ENCODE results near the gene SEPTIN5.

Gene SEPTIN5

GRCh38 chr22:19732403-19733113 lies 18.3 kb downstream of the SEPTIN5 start:
- DNase-seq (ENCODE audit: low read depth in 3 of 3, low spot score in 1 of 3): no peak

DNA sequence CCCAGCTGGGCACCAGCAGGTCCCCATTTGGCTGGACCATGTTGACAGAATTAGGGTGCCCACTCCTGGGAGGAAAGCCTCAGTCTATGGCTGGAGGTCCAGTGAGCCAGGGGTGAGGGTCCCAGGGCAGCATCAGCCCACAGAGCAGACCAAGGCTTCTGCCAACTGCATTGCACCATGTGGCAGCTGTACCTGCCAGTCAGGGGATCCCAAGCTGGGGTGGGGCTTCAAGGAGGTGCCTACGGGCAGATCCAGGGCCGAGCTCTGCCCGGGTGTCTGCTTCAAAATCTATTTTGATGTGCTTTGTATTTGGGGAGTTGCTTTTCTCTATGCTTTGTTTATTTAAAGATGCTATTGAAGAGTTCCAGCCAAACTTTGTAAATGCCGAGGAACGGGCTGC lies 19.5 kb downstream of the SEPTIN5 start:
- DNase-seq (ENCODE audit: low read depth in 3 of 3, low spot score in 1 of 3): no peak

- DNase-seq (ENCODE audit: low read depth in 3 of 3, low spot score in 1 of 3): no peak
Measured at GRCh38 chr22:19734163-19734562, 19.9 kb downstream of the SEPTIN5 start.

DNA sequence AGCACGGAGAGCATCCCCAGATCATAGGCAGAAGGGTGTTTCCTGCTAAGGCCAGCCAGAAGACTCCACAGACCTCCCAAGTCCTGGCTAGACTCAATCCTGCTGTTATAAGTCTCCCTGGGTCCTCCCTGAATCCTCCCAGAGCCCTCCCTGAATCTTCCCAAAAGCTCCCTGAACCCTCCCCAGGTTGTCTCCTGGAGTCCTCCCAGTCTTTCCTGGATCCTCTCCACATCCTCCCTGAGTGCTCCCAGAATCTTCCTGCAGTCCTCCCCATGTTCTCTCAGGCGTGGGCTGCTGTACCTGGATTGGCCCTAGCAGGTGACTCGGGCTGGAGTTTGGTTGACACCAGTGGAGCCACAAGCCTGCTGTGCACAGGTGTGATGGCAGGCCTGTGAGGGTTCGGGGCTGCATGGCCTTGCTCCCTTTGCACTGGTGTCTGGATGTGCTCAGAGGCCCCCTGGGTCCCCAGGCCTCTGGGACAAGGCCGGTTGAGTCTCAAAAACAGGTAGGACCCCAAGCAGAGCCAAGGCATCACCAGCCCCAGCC lies 20.6 kb downstream of the SEPTIN5 start:
- DNase-seq (ENCODE audit: low read depth in 3 of 3, low spot score in 1 of 3): no peak

GRCh38 chr22:19735665-19736510 lies 21.6 kb downstream of the SEPTIN5 start:
- no peak for DNase-seq (ENCODE audit: low read depth in 3 of 3, low spot score in 1 of 3)

- no peak for DNase-seq (ENCODE audit: low read depth in 3 of 3, low spot score in 1 of 3)
Measured at GRCh38 chr22:19737846-19738663, 23.8 kb downstream of the SEPTIN5 start.

- DNase-seq (ENCODE audit: low read depth in 3 of 3, low spot score in 1 of 3): no peak
Measured at GRCh38 chr22:19738664-19739447, 24.6 kb downstream of the SEPTIN5 start.

DNA sequence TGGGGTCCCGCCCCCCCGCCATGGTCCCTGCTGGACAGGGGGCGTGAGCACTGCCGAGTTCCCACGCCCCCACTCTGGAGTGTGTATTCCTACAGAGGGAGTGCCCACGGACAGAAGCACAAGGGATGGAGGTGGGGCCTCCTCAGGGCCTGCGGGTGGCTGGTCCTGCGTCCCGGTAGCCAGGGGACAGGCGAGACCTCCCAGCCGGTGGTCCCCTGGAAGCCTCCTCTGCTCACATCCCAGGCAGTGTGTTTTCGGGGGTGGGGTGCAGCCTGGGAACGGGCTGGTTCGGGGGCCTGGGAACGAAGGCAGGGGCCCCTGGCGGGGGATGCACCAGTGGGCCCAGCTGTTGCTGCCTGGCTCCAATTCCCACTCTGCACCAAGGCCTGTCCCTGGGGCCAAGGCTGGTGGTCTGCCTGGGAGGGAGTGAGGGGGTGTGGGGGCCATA lies 25.2 kb downstream of the SEPTIN5 start:
- no peak for DNase-seq (ENCODE audit: low read depth in 3 of 3, low spot score in 1 of 3)

DNA sequence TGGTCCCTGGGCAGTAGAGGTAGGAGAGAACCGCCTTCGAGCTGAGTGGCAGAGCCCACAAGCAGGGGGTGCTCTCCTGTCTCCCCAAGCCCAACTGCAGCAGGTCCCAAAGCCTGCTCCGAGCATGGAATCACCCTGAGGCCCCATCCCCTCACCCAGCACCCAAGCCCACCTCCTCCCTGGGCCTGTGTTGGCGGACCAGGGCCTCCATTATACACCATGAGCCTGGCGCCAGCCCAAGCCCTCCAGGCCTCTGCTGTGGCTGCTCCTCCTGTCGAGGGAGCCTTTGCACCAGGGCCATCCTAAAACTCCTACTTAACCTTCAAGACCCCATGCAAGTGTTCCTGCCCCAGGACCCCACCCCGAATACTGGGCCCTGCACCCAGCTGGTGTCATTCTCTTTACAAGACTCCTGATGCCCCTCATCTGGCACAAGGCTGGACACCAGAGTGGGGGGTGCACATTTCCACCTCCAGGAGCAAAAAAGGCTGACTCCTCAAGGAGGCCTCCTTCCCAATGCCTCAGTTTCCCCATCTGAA lies 25.7 kb downstream of the SEPTIN5 start:
- DNase-seq (ENCODE audit: low read depth in 3 of 3, low spot score in 1 of 3): no peak

DNA sequence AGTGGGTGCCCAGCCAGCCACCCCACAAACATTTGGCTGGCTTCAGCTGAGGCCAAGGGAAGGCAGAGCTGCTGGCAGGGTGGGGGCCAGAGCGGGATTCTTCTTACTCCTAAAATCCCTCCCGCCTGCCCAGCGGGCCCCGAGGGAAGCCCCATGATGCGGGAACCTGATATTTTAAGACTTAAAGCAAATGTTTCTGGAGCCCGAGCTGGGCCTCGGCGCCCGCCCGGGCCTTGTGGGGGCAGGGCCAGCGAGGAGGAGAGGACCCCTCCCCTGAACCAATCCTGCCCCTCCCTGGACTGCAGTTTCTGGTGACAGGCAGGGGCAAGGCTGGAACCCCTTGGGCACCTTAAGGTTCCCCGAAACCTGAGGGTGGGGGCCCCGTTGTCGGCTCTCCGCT lies 26.3 kb downstream of the SEPTIN5 start:
- no peak for DNase-seq (ENCODE audit: low read depth in 3 of 3, low spot score in 1 of 3)

DNA sequence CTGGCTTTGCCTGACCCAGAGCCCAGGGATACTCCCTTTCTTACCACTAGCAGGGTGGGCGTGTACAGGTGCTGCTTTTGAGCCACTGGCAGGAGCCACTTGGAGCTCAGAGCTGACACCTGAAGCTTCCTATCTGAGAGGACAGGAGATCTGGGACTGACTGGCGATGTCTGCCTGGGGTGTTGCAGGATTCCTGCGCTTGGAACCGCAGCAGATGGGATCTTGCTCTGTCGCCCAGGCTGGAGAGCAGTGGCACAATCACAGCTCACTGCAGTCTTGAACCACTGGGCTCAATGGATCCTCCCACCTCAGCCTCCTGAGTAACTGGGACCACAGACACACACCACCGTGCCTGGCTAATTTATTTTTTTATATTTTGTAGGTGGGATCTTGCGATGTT lies 26.8 kb downstream of the SEPTIN5 start:
- DNase-seq (ENCODE audit: low read depth in 3 of 3, low spot score in 1 of 3): no peak

DNA sequence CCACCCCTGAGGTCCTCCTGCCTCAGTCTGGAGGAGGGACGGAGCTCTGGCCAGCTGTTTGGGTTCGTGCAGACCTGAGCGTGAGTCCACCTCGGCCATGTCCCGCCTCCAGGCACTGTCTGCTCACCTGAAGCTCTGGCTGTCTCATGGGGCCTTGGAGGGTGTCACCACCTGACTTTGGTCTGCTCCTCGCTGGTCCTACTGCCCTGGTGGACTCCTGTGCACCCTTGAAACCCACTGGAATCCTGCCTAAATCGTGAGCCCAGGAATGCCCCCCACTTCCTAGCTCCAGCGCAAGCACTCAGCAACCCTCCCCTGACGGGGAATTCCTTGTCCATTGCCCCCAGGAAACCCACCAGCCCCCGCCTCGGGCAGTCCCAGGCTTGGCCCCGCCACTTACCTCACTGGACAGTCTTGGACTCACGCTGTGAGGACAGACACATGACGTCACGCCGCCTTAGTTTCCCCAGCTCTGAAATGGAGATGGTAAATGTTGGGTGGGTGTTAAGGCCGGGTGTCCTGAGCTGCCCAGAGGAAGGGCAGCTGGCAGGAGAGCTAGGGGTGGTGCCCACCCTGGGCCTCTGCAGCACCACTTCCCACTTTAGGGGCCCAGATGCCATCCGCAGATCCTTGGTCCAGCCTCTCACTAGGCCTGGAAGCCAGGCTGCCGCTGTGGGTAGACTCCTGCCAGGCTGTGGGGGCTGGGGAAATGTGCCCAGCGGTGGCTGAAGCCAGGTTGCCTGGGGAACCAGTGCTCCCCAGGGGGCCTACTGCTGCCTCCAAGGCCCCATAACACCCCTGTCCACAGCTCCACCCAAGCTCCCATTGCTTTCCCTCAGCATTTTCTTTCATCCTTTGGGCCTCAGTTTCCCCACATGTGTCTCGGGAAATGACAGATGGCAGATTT lies 28.1 kb downstream of the SEPTIN5 start:
- no peak for DNase-seq (ENCODE audit: low read depth in 3 of 3, low spot score in 1 of 3)

DNA sequence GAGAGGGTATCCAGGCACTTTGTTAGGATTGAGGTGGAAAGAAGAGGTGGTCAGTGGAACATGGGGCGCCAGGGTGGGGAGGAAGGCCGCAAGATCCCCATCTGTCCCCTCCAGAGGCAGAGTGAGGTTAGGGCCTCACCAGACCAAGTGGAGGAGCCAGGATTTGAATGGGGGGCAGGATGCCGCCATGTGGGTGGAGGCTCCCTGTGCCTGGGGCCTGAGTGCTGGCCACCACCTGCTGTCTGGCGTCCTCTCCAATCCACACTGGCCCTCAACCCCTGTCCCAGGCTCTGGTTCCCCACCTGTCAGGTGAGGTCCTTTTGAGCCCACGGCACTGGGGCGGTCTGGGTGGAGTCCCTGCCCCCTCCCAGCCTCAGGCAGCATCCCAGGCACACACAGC lies 28.8 kb downstream of the SEPTIN5 start:
- DNase-seq (ENCODE audit: low read depth in 3 of 3, low spot score in 1 of 3): no peak

DNA sequence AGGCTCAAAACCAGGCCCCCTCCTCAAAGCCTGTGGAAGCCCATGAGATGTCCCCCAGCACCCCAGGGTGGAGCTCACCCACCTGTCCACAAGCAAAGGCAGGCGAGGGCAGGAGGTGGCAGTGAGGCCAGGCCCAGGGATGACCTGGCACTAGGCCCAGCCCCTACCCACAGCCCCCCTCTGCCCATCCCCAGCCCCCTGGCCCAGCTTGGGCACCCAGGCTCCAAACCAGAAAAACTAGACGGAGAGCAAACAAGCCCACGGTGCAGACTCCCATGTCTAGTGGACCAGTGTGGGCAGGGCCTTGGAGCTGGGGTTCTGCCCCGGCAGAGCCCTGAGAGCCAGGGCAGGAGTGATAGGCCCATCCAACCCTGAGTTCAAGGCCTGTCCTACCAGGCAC lies 29.3 kb downstream of the SEPTIN5 start:
- DNase-seq (ENCODE audit: low read depth in 3 of 3, low spot score in 1 of 3): no peak

DNA sequence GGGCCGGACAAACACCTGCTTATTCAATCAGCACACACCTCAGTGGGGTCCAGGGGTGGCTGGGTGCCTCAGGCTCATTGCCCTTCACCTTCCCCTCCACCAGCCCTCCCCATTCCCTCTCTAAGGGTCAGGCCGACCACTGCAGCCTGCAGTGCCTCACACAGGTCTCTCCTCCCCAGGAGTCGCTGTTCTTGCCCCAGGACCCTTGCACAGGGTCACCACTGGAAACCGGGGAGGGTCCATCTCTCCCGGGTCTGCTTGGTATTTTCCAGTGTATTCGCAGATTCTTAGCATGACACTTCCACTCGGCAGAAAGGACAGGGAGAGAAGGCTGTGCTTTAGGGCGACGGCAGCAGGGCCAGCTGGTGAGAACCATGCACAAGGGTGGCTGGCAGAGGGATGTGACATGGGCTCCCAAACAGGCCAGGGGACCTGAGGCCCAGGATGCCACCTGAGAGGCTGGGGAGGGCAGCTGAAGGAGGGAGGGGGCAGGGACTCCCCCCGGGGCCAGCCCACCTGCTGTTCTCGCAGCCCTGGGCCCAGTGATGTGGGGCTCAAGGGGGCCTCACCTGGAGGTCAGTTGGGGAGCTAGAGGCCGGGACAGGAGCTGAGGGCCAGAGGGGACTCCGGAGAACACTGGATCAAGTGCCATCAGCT lies 30.2 kb downstream of the SEPTIN5 start:
- DNase-seq (ENCODE audit: low read depth in 3 of 3, low spot score in 1 of 3): no peak

GRCh38 chr22:19745155-19746101 lies 31.1 kb downstream of the SEPTIN5 start:
- DNase-seq (ENCODE audit: low read depth in 3 of 3, low spot score in 1 of 3): no peak

- DNase-seq (ENCODE audit: low read depth in 3 of 3, low spot score in 1 of 3): no peak
Measured at GRCh38 chr22:19746726-19747125, 32.4 kb downstream of the SEPTIN5 start.

DNA sequence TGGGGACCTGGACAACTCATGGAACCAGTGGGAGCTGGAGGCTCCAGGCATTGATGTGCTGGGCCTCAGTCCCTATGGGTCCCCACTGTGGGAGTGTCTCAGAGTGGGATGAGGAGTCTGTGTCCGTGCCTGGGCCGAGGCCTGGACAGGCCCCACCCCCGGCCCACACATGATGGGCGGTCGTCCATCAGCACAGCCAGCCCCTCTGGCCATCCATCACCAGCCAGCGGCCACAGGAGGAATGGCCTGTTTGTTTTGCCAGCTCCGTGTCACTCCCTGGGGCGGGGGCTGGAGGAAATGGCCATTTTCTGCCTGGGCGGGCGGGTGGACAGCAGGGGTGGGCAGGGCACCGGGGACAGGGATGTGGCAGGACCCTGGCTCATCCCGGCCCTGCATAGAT lies 33.2 kb downstream of the SEPTIN5 start:
- DNase-seq (ENCODE audit: low read depth in 3 of 3, low spot score in 1 of 3): no peak

Measured in stimulated activated CD4-positive, alpha-beta T cell treated with anti-CD3 and anti-CD28 coated beads, TNF-alpha, amount 100 ng/mL, for 1 hour (primary cell).